ENCODE results near the gene BLNK. TPM values are rescaled to one million over a fixed set of nuclear protein-coding genes. Genes with fewer than 3 reads are reported as not detected.

The BLNK gene
- total RNA-seq, 6 experiments from 2014 or later = not detected

DNA sequence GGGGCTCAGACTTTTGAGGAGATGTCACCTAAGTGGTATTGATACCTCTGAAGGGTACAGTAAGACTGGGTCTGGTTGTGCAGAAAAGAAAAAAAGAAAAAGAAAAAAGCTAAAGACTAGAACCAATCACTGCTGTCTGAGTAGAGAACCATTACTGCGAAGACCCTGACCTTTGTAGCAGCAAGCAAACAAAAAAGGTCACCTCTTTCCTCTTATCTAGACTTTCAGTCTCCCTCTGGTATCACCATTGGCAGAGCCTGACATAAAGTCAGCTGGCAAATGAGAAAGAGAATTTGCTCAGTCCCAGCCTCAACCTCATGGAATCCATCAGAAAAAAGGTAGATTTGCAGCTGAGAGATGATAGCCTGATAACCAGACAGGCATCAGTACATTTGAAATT lies 30.2 kb upstream of the BLNK start:
- no peaks in the 10 kb centered on the region for H3K36me3 Mint-ChIP-seq (ENCODE audit: low read depth)
- H3K9me3 Mint-ChIP-seq = no peaks in the 10 kb centered on the region
- peaks cover 10% of the 10 kb centered on the region for H3K27me3 Mint-ChIP-seq (ENCODE audit: insufficient read depth)
- H3K4me1 Mint-ChIP-seq (ENCODE audit: low read depth) = no peaks in the 10 kb centered on the region
- no peak overlapping the region for H3K4me3 Mint-ChIP-seq
- no peak overlapping the region for H3K27ac Mint-ChIP-seq
- no peak for TF ChIP-seq CTCF (IDR thresholded peaks at IDR 0.05)
- no peak for DNase-seq

DNA sequence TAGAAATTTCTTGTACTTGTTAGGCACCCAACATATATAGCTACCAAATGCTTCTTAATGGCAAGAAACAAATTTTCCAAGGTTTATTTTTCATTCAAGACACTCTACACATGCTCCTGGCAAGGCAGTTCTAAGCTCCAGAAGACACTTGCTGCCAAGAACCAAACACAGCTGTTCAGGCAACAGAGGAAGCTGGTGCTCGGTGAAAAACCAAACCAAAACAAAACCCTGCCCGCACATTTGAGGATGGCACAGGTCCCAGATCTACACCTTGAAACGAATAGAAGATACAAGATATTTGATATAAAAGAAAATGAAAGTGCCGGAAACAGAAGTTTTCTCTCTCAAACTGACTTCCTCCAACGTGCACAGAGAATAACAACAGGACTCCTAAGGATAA lies 28.0 kb upstream of the BLNK start:
- DNase-seq = no peak
- Mint-ChIP-seq H3K4me3 (no peak overlapping the region), H3K9me3 (no peaks in the 10 kb centered on the region), H3K4me1 (ENCODE audit: low read depth) (no peaks in the 10 kb centered on the region), H3K36me3 (ENCODE audit: low read depth) (no peaks in the 10 kb centered on the region), H3K27ac (no peak overlapping the region), H3K27me3 (ENCODE audit: insufficient read depth) (peaks cover 9% of the 10 kb centered on the region)
- TF ChIP-seq CTCF (IDR thresholded peaks at IDR 0.05) = no peak

- H3K27ac Mint-ChIP-seq = no peak overlapping the region
- no peaks in the 10 kb centered on the region for H3K9me3 Mint-ChIP-seq
- no peaks in the 10 kb centered on the region for H3K36me3 Mint-ChIP-seq (ENCODE audit: low read depth)
- H3K4me3 Mint-ChIP-seq = no peak overlapping the region
- peaks cover 9% of the 10 kb centered on the region for H3K27me3 Mint-ChIP-seq (ENCODE audit: insufficient read depth)
- no peaks in the 10 kb centered on the region for H3K4me1 Mint-ChIP-seq (ENCODE audit: low read depth)
- TF ChIP-seq CTCF (IDR thresholded peaks at IDR 0.05) = no peak
- DNase-seq = no peak
Observed at GRCh38 chr10:96298362-96298761, 27.0 kb upstream of the BLNK start.

DNA sequence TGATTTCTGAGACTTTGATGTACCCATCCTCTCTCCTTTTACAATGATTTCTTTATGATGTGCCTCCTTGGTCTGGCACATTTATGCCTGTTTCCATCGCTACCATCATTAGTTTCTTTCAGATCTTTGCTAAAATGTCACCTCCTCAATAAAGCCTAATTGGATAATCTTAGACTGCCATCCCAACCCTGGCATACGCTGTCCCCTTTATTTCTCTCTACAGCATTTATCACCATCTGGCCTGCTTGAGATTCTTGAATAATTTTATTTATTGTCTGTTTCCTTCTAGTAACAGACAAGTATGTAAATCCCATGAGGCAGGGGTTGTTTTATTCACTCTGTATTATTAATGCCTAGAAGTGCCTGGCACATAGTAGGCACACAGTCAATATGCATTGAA lies 26.1 kb upstream of the BLNK start:
- no peak overlapping the region for H3K27ac Mint-ChIP-seq
- no peaks in the 10 kb centered on the region for H3K9me3 Mint-ChIP-seq
- peaks cover 9% of the 10 kb centered on the region for H3K27me3 Mint-ChIP-seq (ENCODE audit: insufficient read depth)
- no peaks in the 10 kb centered on the region for H3K36me3 Mint-ChIP-seq (ENCODE audit: low read depth)
- no peak overlapping the region for H3K4me3 Mint-ChIP-seq
- no peaks in the 10 kb centered on the region for H3K4me1 Mint-ChIP-seq (ENCODE audit: low read depth)
- DNase-seq = no peak
- no peak for TF ChIP-seq CTCF (IDR thresholded peaks at IDR 0.05)

DNA sequence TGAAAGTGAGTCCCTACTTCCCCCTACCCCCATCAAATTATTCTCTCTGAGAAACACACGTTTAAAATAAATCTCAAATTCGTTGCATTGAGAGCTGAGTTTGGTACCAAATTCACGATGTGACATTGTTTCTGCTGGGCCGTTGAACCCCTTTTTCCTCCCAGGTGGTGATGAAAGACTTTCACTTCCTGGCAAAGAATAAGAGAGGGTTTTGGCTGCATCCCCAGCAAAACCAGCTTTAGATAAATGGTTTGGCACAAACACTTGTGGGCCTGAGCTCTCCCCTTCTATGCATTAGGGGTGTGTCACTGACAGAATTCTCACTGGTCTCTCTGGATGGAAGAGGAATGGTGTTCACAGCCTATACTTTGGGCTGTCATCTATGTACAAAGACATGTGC lies 24.1 kb upstream of the BLNK start:
- TF ChIP-seq CTCF (IDR thresholded peaks at IDR 0.05) = no peak
- Mint-ChIP-seq H3K27ac (no peak overlapping the region), H3K4me1 (ENCODE audit: low read depth) (no peaks in the 10 kb centered on the region), H3K36me3 (ENCODE audit: low read depth) (no peaks in the 10 kb centered on the region), H3K4me3 (no peak overlapping the region), H3K9me3 (no peaks in the 10 kb centered on the region), H3K27me3 (ENCODE audit: insufficient read depth) (peaks cover 9% of the 10 kb centered on the region)
- no peak for DNase-seq
